ENCODE results near the gene CENPQ. TPM values are rescaled to one million over a fixed set of nuclear protein-coding genes. Genes with fewer than 3 reads are reported as not detected.

The CENPQ gene
- total and polyA plus RNA-seq, 12 donors: 3.3 to 6.9 (median 4.8) TPM

DNA sequence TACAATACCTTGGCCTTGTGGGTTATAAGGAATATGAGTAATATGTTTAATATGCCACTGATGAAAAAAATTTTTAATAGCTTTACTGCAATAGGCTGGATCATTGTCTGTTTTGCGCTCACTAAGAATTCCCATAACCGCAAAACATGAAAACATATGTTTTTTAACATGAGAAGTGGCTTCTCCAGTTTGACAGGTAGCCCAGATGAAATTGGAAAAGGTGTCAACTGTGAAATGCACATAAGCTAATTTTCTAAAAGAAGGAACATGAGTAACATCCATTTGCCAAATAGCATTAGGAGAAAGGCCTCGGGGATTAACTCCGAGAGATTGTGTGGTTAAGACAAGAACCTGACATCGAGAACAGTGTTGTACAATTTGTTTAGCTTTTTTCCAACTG is 41.5 kb downstream of the CENPQ start:
- no peak for ATAC-seq

DNA sequence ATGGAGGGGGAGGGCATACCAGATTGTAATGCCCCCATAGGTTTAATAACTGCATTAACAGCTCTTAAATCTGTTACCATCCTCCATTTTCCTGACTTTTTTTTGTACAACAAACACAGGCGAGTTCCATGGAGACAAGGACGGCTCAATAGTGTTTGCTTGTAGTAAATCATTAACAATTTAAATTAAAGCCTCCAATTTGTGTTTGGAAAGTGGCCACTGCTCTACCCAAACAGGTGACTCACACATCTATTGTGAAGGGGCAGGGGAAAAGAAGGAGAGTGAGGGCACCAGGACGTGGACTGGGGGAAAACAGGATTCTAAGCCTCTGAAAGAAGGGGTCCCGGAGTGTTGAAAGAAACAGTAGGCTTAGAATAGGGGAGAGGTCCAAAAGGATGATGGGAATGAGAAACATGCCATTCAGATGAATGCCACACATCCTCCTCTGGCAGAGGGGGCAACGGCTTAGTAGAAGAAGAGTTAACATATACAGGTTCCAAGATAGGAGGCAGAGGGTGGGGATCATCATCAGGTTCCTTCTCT is 43.5 kb downstream of the CENPQ start:
- TF ChIP-seq, protein P1, sequence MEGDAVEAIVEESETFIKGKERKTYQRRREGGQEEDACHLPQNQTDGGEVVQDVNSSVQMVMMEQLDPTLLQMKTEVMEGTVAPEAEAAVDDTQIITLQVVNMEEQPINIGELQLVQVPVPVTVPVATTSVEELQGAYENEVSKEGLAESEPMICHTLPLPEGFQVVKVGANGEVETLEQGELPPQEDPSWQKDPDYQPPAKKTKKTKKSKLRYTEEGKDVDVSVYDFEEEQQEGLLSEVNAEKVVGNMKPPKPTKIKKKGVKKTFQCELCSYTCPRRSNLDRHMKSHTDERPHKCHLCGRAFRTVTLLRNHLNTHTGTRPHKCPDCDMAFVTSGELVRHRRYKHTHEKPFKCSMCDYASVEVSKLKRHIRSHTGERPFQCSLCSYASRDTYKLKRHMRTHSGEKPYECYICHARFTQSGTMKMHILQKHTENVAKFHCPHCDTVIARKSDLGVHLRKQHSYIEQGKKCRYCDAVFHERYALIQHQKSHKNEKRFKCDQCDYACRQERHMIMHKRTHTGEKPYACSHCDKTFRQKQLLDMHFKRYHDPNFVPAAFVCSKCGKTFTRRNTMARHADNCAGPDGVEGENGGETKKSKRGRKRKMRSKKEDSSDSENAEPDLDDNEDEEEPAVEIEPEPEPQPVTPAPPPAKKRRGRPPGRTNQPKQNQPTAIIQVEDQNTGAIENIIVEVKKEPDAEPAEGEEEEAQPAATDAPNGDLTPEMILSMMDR (IDR thresholded peaks at IDR 0.05): no peak
- Histone ChIP-seq H3K36me3 (no peaks in the 10 kb centered on the region), H3K4me1 (no peaks in the 10 kb centered on the region), H3K9me3 (peaks cover 0 to 8% (median 0%) of the 10 kb centered on the region in 11 donors), H3K27ac (no peak overlapping the region), H3K27me3 (peaks cover 0 to 5% (median 0%) of the 10 kb centered on the region in 7 donors), H3K4me3 (no peak overlapping the region)
- intact Hi-C loops (cut with DNase I): no loop called here
- ATAC-seq: no peak
- 80 to 89% methylated on average over 5 of the region's 5 CpGs for WGBS, 2 donors
- DNase-seq: no peak

More for the DNA sequence above, 41.5 kb downstream of the CENPQ start:
- Histone ChIP-seq H3K4me3 (no peak overlapping the region), H3K9me3 (peaks cover 0 to 8% (median 0%) of the 10 kb centered on the region in 11 donors), H3K27me3 (peaks cover 0 to 7% (median 0%) of the 10 kb centered on the region in 7 donors), H3K4me1 (no peaks in the 10 kb centered on the region), H3K36me3 (no peaks in the 10 kb centered on the region), H3K27ac (no peak overlapping the region)
- 73 to 85% methylated on average over 5 of the region's 5 CpGs for WGBS, 2 donors
- intact Hi-C loops (cut with DNase I): no loop called here
- TF ChIP-seq, protein P1 (IDR thresholded peaks at IDR 0.05): no peak
- no peak for DNase-seq

DNA sequence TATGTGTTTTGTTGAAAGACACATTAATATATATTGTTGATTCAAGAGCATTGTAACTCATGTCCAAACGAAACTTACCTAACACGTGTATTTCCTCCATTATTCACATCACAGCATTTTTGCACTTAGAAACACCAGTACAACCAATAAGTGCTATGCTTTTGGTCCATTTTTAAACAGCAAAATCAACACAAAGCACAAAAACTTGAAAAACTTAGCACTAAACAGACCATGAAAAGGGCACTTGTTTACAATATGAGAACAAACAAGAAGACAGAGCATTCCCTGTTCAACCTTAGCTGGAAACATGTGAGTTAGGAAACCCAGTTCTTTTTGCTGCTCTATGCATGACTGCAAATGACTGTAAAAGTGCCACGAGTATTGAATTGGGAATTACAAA is 46.2 kb downstream of the CENPQ start:
- TF ChIP-seq, protein P1 (IDR thresholded peaks at IDR 0.05): no peak
- H3K9me3 ChIP-seq: peaks cover 0 to 8% (median 0%) of the 10 kb centered on the region in 11 donors
- no peak overlapping the region for H3K27ac ChIP-seq
- no peaks in the 10 kb centered on the region for H3K36me3 ChIP-seq
- H3K4me1 ChIP-seq: no peaks in the 10 kb centered on the region
- DNase-seq (no peak), ATAC-seq (no peak)
- H3K27me3 ChIP-seq: peaks cover 0 to 7% (median 0%) of the 10 kb centered on the region in 7 donors
- intact Hi-C loops (cut with DNase I): no loop called here
- H3K4me3 ChIP-seq: no peak overlapping the region
- 72 to 75% methylated on average over 3 of the region's 3 CpGs for WGBS, 2 donors

DNA sequence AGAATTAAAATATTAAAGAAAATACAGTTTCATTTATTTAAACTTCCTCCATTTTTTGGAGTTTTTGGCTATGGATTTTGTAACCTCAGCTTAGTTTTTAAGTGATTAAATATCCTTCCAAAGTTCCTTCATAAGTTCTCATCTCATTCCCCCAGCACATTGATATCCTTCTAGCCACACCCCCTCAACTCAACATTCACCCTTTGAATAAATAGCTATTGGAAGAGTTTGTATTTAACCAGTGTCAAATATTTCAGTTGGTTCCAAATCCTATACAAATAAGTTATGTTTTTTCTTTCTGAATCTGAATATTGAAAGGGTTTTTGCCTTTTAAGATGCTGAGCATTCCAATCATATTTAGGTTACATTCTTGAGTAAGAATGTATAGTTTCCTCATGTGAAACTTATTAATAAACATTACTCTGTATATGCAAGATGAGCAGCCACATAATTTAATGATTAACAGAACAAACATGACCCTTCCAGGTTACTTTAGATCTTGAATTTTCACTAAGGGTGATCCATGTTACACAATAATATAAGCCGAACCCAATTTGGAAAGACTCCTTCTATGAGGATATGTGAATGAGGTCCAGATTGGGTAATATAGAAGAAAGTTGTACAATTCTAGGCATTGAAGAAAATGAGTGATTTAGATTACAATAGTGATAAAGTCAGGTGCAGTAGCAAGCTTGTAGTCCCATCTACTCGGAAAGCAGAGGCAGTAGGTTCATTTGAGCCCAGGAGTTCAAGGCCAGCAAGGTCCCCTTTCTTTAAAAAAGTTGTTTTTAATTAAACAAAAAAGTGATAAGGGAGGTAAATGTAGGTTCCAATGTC is 50.2 kb downstream of the CENPQ start:
- H3K36me3 ChIP-seq: no peaks in the 10 kb centered on the region
- DNase-seq: no peak
- 76 to 87% methylated on average over 2 of the region's 2 CpGs for WGBS, 2 donors
- peaks cover 0 to 4% (median 0%) of the 10 kb centered on the region in 11 donors for H3K9me3 ChIP-seq
- no peak for ATAC-seq
- H3K27ac ChIP-seq: no peak overlapping the region
- no peaks in the 10 kb centered on the region for H3K4me1 ChIP-seq
- TF ChIP-seq, protein P1 (IDR thresholded peaks at IDR 0.05): no peak
- no peak overlapping the region for H3K4me3 ChIP-seq
- intact Hi-C loops (cut with DNase I): no loop called here
- H3K27me3 ChIP-seq: peaks cover 0 to 10% (median 0%) of the 10 kb centered on the region in 7 donors
